ENCODE data around the gene MAP3K1.

MAP3K1 gene

GRCh38 chr5:56934325-56934724, 119.0 kb downstream of the MAP3K1 start:
- TF ChIP-seq CTCF (conservative IDR thresholded peaks at IDR 0.05): no peak
- H3K27ac ChIP-seq: no peak overlapping the region

GRCh38 chr5:56938858-56939257, 123.5 kb downstream of the MAP3K1 start:
- H3K27ac ChIP-seq: no peak overlapping the region
- no peak for TF ChIP-seq CTCF (conservative IDR thresholded peaks at IDR 0.05)

GRCh38 chr5:56941981-56942380, 126.6 kb downstream of the MAP3K1 start:
- TF ChIP-seq CTCF (conservative IDR thresholded peaks at IDR 0.05): no peak
- H3K27ac ChIP-seq: no peak overlapping the region
